Stimulated activated CD4-positive, alpha-beta T cell treated with anti-CD3 and anti-CD28 coated beads, TNF-alpha, amount 100 ng/mL, for 4 hours (primary cell): Measurements from ENCODE around the gene FGF2.
"Not testable (repeated sequence)": the region's sequence is repeated elsewhere in the genome, so short reads cannot be mapped to it uniquely, and the experiment has no call there.

ENCODE experiments used
- DNase-seq, 3 experiments: peaks; one replicate each; pipeline ENCODE4 v3.0.0-alpha.2; 2020; ENCODE audit warnings: low read depth in 3 of 3

Gene FGF2

DNA sequence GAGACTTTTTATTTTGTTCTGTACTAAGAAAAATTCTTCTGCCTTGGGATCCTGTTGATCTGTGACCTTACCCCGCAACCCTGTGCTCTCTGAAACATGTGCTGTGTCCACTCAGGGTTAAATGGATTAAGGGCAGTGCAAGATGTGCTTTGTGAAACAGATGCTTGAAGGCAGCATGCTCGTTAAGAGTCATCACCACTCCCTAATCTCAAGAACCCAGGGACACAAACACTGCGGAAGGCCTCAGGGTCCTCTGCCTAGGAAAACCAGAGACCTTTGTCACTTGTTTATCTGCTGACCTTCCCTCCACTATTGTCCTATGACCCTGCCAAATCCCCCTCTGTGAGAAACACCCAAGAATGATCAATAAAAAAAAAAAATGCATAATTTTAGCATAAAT lies 13.8 kb upstream of the FGF2 start:
- not testable (repeated sequence) for DNase-seq

GRCh38 chr4:122814426-122814825 lies 12.2 kb upstream of the FGF2 start:
- DNase-seq, result no peak

DNA sequence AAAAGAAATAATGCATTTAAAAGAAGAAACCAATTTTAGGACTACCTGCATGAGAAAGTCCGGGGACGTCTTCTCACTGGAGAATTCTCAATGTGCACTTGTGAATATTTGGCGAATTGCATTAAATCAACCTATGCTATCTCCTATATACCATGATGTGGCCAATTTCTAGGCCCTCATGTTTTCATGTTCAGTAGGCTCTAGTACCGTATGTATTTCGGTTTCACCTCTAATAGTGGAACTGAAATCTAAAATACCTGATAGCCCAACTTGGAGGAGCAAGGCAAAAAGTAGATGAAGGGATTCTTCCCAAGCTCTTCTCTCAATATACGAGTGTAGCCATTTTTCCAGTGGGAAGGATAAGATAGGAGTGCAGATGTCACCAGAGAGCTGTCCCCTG lies 11.4 kb upstream of the FGF2 start:
- DNase-seq, result no peak

- no peak for DNase-seq
These were observed 10.2 kb upstream of the FGF2 start for GRCh38 chr4:122816476-122816875.

GRCh38 chr4:122819708-122820449 lies 6.8 kb upstream of the FGF2 start:
- no peak for DNase-seq

GRCh38 chr4:122821092-122821491 lies 5.5 kb upstream of the FGF2 start:
- DNase-seq, result no peak

DNA sequence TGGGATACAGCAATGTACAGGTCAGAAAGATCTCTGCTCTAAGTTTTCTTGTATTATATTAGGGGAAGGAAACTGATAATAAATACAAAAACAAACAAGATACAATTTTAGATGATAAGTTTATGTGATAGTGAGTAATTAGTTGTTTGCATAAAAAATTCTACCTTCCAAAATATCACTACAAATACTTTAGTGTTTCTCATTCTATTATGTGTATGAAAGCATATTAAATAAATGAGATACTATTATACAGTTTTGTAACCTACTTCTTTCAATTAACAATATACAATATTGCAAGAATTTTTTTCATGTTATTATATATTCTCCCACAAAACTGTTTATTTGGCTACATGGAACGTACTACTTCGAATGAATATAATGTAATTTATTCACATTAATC lies 4.2 kb upstream of the FGF2 start:
- no peak for DNase-seq

DNA sequence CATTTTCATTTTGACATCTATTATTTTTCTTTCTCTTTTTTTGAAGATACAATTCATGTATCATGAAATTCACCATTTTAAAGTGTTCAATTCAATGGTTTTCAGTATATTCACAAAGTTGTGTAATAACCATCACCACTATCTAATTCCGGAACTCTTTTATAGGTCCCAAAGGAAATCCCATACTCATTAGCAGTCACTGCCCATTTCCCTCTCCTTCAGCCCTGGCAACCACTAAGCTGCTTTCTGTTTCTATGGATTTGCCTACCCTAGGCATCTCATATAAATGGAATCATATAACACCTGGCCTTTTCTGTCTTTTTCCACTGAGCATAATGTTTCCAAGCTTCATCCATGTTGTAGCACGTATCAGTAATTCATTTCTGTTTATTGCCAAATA lies 3.2 kb upstream of the FGF2 start:
- DNase-seq, result no peak

DNA sequence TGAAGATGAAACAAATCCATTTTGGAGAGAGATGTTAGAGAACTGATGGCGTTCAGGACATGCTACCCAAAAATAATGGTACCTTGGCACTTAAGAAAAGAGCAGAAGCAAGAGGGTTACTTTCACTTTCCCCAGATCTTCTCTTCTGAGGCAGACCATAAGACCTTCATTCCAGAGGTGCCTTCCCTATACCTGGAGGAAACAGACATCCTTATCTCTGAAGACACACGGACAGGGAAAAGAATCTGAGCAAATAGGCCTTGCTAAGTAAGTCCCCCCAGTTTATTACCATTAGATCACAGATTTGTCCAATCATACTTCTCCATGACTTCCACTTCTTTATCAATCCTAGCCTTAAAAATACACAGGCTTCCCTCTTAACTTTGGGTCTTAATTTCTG lies 2.0 kb upstream of the FGF2 start:
- no peak for DNase-seq

- DNase-seq, result no peak
These were observed 528 bp upstream of the FGF2 start for GRCh38 chr4:122826079-122826527.

- peak in 1 of 3 experiments; percentile 6 for DNase-seq
These were observed 737 bp downstream of the FGF2 start for GRCh38 chr4:122827258-122827878.

- DNase-seq, result peak in 1 of 3 experiments; percentile 7
These were observed 1.4 kb downstream of the FGF2 start for GRCh38 chr4:122827879-122828601.

DNA sequence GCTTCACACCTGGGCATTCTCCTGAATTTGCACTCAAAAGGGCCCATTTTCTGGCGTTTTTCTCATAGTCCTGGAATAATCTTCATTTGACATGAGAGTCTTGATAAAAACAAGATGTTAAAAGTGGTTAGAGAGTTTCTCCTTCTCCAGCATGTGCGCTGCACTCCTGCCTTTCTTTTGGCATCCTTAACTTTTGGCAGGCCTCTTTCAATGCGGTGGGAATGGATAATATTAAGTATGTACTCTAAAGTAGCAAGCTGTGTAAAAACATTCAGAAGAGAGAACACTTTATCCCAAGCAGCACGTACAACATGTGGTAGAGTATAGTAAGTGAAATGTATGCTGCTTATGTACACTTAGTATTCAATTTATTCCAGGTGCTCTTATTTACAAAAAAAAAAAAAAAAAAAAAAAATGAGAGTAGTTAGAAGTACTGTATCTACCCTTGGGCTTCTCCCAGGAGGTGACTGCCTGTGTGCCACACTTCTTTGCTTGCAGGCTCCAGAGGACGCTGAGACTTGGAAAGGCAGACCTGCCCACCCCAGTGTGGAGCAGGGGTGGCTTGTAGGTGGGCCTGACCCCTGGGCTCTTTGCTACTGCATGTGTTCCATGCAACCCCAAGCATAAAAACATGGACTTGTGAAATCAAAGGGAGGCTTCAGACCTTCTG lies 3.9 kb downstream of the FGF2 start:
- no peak for DNase-seq

DNA sequence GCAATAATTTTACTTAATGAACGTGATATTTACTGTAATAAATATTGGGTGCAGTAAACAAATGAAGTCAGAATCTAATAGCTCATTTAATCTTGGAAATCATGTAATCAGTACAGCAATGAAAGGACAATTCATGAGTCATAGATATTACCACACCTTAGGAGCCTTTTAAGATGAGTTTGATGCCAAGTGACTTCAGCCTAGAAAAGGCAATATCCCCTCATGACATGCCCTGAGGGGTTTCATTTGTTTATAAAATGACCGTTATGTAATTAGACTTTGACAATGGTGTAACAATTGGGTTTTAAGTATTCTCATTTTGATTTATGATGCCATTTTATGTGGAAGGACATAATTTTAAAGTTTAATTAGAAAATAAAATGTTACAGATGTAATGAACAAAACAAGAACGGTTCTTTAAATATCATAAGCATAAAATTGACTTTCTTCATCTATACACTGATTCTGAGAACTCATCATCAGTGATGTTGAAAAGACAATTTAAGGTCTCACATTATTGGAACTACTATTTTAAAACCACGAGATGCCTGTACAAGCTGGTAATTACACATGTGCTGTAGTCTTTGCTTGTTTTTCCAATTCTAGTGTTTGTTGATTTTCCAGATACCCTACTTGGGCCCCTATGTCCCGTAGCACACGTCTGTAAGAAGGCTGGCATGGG lies 5.0 kb downstream of the FGF2 start:
- DNase-seq, result no peak

GRCh38 chr4:122832732-122833131 lies 6.1 kb downstream of the FGF2 start:
- DNase-seq, result no peak

- no peak for DNase-seq
These were observed 7.4 kb downstream of the FGF2 start for GRCh38 chr4:122833999-122834398.

GRCh38 chr4:122836941-122837340 lies 10.3 kb downstream of the FGF2 start:
- DNase-seq, result no peak

DNA sequence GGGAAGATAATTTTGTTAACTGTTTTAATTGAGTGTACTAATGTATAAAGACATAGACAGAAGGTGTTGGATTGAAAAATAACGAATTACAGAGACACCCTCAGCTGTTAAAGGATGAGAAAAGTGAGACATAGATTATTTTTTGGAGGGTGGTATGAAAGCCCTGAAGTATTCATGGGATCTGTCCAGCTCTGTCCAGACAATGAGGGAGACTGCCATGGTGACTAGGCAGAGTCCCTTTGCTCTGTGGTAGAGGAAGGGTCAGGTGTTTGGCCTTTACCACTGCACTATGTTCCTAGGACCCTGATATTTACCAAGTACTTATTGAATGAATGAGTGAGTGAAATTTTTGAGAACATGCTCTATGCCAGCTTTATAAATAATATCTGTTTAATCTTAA lies 11.4 kb downstream of the FGF2 start:
- no peak for DNase-seq

DNA sequence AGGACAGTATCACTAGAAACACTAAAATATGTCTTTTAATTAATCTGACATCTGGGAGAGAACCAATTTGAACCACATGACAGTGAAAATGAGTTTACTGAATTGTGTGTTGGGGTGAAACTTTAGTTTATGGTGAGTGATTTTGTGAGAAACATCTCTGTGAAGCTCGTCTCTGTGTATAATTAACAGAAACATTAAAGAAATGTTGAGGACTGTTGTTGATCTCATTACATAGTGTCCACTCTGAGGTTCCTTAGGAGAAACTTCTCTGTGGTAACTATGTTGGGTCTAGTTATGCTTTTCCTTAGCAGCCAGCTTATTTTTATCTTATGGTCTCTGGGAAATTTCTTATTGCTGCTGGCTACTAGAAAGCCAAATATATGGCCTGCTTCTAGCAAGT lies 15.8 kb downstream of the FGF2 start:
- no peak for DNase-seq

DNA sequence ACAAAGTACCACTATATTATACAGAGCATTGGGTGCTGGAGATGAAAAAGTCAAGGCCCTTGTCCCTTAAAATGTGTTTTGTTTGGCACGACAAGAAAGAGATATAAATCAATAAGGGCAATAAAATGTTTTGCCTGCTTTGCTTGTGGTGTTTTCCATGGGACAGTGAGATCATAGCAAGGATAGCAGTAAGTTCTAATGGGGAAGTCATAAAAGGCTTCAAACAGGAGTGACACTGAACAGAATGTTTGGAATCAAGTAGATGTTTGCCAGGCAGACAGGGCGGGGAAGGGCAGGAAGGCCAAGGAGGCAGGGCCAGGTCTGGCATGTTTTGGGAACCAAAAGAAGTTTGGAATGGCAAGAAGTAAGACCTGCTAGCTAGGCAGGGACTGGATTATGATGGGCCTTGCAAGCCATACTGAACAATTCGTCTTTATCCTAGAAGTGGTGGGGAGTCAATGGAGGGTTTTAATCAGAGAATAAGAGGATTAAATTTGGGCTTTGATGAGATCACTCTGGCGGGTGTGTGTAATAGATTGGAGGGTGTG lies 16.4 kb downstream of the FGF2 start:
- no peak for DNase-seq

- DNase-seq, result not testable (repeated sequence)
These were observed 17.8 kb downstream of the FGF2 start for GRCh38 chr4:122844391-122844790.
